HepG2 (cell line): ENCODE measurements around the gene TEDC1. TPM values are rescaled to one million over a fixed set of nuclear protein-coding genes. Genes with fewer than 3 reads are reported as not detected.

Source experiments
- ATAC-seq: fragments of 200-7000 bp; cut with Tn5 transposase; 3 replicates; pipeline ENCODE4 v1.9.1; 2020; ENCODE audit warnings: mild to moderate bottlenecking, moderate library complexity
- BruUV-seq: library from RNA; stranded (reverse); fragments of 400-500 nt; replicated peaks from 2 replicates; lab custom pipeline; 2021; lab: Mats Ljungman, UMichigan
- CTCF ChIA-PET: fragments of 300-600 bp; formaldehyde crosslinking; extraction: SDS; loops from one replicate; lab custom pipeline; 2021; ENCODE audit warnings: low total read pairs, inconsistent platforms, low intra/inter-chr PET ratio; lab: Yijun Ruan, JAX
- POLR2A ChIA-PET: fragments of 350-600 bp; sonication (Branson Sonifier 250); formaldehyde crosslinking; loops from one replicate; lab custom pipeline; 2020; ENCODE audit warnings: antibody characterized with exemption, inconsistent platforms; lab: Yijun Ruan, JAX
- DNase-seq: peaks from one replicate; pipeline ENCODE4 v3.0.0-alpha.2; 2015; ENCODE audit warnings: low spot score
- FAIRE-seq: peaks from 3 replicates; lab custom pipeline; 2011; peaks lifted over from hg19 to GRCh38; lab: Jason Lieb, UNC
- H2AFZ ChIP-seq: one replicate; pipeline ENCODE4 v1.6.1; 2011; ENCODE audit warnings: low read length, inconsistent platforms
- H3K27ac ChIP-seq: fragments of 300-600 bp; 3 replicates; pipeline ENCODE4 v1.8.0; 2011; ENCODE audit warnings: mixed run types, mild to moderate bottlenecking, mixed read lengths, low read length, inconsistent platforms; ENCODE audit not compliant: insufficient read depth; ENCODE audit errors: extremely low read length
- H3K27me3 ChIP-seq, 2 experiments: fragments of 200-600 bp in 1 of 2; 2 replicates in 1 of 2; 3 replicates in 1 of 2; pipeline versions ENCODE4 v1.6.0 to v1.8.0; 2011; ENCODE audit warnings: low read length in 2 of 2, mild to moderate bottlenecking in 2 of 2, moderate library complexity in 2 of 2, inconsistent platforms in 1 of 2; ENCODE audit not compliant: insufficient read depth in 2 of 2, control insufficient read depth in 1 of 2
- H3K36me3 ChIP-seq, 2 experiments: fragments of 200-600 bp in 1 of 2; replicated peaks in 1 of 2; 2 replicates in 1 of 2; 3 replicates in 1 of 2; pipeline versions ENCODE4 v1.5.1 to v1.8.0; 2011; ENCODE audit warnings: low read length in 2 of 2, inconsistent platforms in 1 of 2; ENCODE audit not compliant: insufficient read depth in 2 of 2, control insufficient read depth in 1 of 2
- H3K4me1 ChIP-seq: 2 replicates; pipeline ENCODE4 v1.5.1; 2012; ENCODE audit warnings: low read length, inconsistent platforms; ENCODE audit not compliant: insufficient read depth
- H3K4me2 ChIP-seq: 2 replicates; pipeline ENCODE4 v1.6.0; 2011; ENCODE audit warnings: low read depth, low read length, inconsistent platforms
- H3K4me3 ChIP-seq, 3 experiments: fragments of 200-600 bp in 1 of 3; sonication (generic), shearing (Covaris generic) in 1 of 3; replicated peaks in 1 of 3; 2 replicates each; pipeline ENCODE4 v1.5.1; 2011 to 2016; ENCODE audit warnings: low read length in 3 of 3, inconsistent platforms in 2 of 3, low read depth in 2 of 3, mild to moderate bottlenecking in 2 of 3, control low read depth in 1 of 3, mixed read lengths in 1 of 3; ENCODE audit not compliant: insufficient read depth in 1 of 3
- H3K79me2 ChIP-seq: one replicate; pipeline ENCODE4 v1.6.1; 2011; ENCODE audit warnings: low read length, inconsistent platforms; ENCODE audit not compliant: insufficient read depth
- H3K9ac ChIP-seq: 2 replicates; pipeline ENCODE4 v1.6.0; 2011; ENCODE audit warnings: mild to moderate bottlenecking, low read depth, low read length, inconsistent platforms; ENCODE audit not compliant: insufficient read depth
- H3K9me3 ChIP-seq: 2 replicates; pipeline ENCODE4 v1.5.1; 2012; ENCODE audit warnings: mild to moderate bottlenecking, low read length
- H4K20me1 ChIP-seq: 2 replicates; pipeline ENCODE4 v1.6.0; 2011; ENCODE audit warnings: inconsistent platforms, mild to moderate bottlenecking, low read length, moderate library complexity; ENCODE audit not compliant: insufficient read depth
- PRPF4 ChIP-seq: fragments of 200-400 bp; formaldehyde crosslinking; IDR thresholded peaks from 2 replicates; pipeline ENCODE4 v1.6.1; 2016; ENCODE audit warnings: low read length, low read depth; ENCODE audit not compliant: poor library complexity, severe bottlenecking
- RAD21 ChIP-seq: fragments of 450-650 bp; formaldehyde crosslinking; IDR thresholded peaks from 2 replicates; pipeline ENCODE4 v1.5.0; 2020; ENCODE audit warnings: mild to moderate bottlenecking
- SMARCE1 ChIP-seq: fragments of 450-650 bp; IDR thresholded peaks from 2 replicates; pipeline ENCODE4 v1.6.1; 2017; ENCODE audit warnings: borderline replicate concordance
- ZNF33B ChIP-seq: sonication (generic); formaldehyde crosslinking; IDR thresholded peaks from 2 replicates; pipeline ENCODE4 v1.5.1; 2020; ENCODE audit warnings: mild to moderate bottlenecking, missing genetic modification reagents
- ZNF430 ChIP-seq: sonication (generic); formaldehyde crosslinking; IDR thresholded peaks from 2 replicates; pipeline ENCODE4 v1.9.0; 2021; ENCODE audit warnings: mild to moderate bottlenecking, missing genetic modification reagents
- ZNF577 ChIP-seq: sonication (generic); formaldehyde crosslinking; IDR thresholded peaks from 2 replicates; pipeline ENCODE4 v1.4.0; 2020; ENCODE audit warnings: mild to moderate bottlenecking, low read depth, missing genetic modification reagents, borderline replicate concordance
- ZNF7 ChIP-seq: IDR thresholded peaks from 2 replicates; pipeline ENCODE4 v1.6.1; 2016; ENCODE audit warnings: missing biosample characterization, missing genetic modification reagents
- WGBS: methylation state at CpG from one replicate; pipeline ENCODE4 v1.1.6; 2017; ENCODE audit warnings: low lambda C conversion rate; 5-methylcytosine and 5-hydroxymethylcytosine counted together
- in situ Hi-C: cut with HindIII; loops from 2 replicates; pipeline ENCODE4 v1.10.0; 2017; ENCODE audit warnings: low pct_unique_long_range_greater_than_20kb; ENCODE audit not compliant: extremely low pct_ligation_motif_present
- intact Hi-C: fragments of 100-400 bp; cut with micrococcal nuclease; formaldehyde crosslinking; loops from one replicate; pipeline ENCODE4 v1.10.0; 2022; ENCODE audit not compliant: unreplicated experiment
- polyA plus RNA-seq, 8 experiments: library from polyadenylated mRNA; depleted of rRNA in 3 of 8; stranded (reverse) in 7 of 8; unstranded in 1 of 8; fragments of >200 nt; fragmentation: Illumina TruSeq in 4 of 8; extraction: Trizol in 4 of 8; gene quantifications; 2 replicates each; pipeline versions ENCODE4 v1.2.1 to v1.2.3, GENCODE V29; 2011 to 2016; ENCODE audit warnings: low read depth in 4 of 8, missing spikeins in 1 of 8, mixed read lengths in 1 of 8; ENCODE audit not compliant: insufficient read depth in 1 of 8
- total RNA-seq, 5 experiments: library from RNA; depleted of rRNA; stranded (reverse); fragments of >200 nt; fragmentation: Illumina TruSeq; extraction: Trizol; gene quantifications; 2 replicates each; pipeline ENCODE4 v1.2.3, GENCODE V29; 2016; ENCODE audit warnings: low read depth in 1 of 5
- TF ChIP-seq, protein P1 (sequence below): sonication (generic); formaldehyde crosslinking; IDR thresholded peaks from 2 replicates; pipeline ENCODE4 v1.9.0; 2022; ENCODE audit warnings: missing genetic modification reagents, mild to moderate bottlenecking, borderline replicate concordance
- TF ChIP-seq, protein P2 (sequence below): sonication (generic); formaldehyde crosslinking; IDR thresholded peaks from 2 replicates; pipeline ENCODE4 v1.4.0; 2020; ENCODE audit warnings: missing genetic modification reagents

TEDC1 gene
- total and polyA plus RNA-seq, 2 of the 13 experiments (the other 11 are each of a cell fraction or from before 2014, with no cell fraction given), result 5.7 to 27.4 TPM

DNA sequence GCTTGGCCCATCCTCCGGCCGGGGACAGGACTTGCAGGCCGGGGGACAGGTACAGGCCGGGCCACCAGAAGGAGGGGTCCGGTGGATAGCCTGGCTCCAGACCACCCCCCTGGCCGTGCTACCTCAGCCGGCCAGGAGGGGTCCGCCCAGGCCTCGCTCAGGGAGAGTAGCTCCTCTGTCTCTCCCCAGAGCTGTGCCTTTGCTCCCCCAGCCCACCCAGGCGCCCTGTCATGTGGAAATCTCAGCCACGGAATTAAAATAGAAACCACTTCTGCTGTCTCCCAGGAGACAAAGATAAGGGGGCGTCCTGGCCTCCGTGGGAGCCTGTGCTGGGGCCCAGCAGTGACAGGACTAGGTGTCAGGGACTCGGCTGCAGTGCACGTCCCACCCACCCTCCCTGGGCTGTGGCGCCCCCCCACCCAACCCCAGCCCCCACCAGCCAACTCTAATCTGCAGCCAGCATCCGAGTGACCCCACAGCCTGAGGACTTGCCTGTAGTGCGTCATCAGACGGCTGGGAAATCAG, 19.7 kb upstream of the TEDC1 start:
- POLR2A ChIA-PET, result interaction anchor here (1.0 kb wide), 1 partner anchor 15 kb away, joined by 3 read pairs; no protein-coding TSS in a partner anchor
- Histone ChIP-seq H3K4me2 (no peak overlapping the region), H3K79me2 (no peaks in the 10 kb centered on the region), H3K4me1 (peaks cover 21% of the 10 kb centered on the region), H3K9me3 (no peaks in the 10 kb centered on the region), H3K27me3 (peaks cover 0 to 4% of the 10 kb centered on the region in 2 experiments; a peak in 2 of 5 replicates), H4K20me1 (0 out of 2 replicates have a peak, but pooled peaks cover 2% of the 10 kb centered on the region), H3K36me3 (peaks cover 6 to 8% of the 10 kb centered on the region in 2 experiments; a peak in 1 of 5 replicates), H3K4me3 (no peak overlapping the region), H2AFZ (no peak overlapping the region), H3K27ac (no peak overlapping the region), H3K9ac (no peak overlapping the region)
- in situ Hi-C loops (no loop called here), intact Hi-C loops (no loop called here)
- FAIRE-seq (no peak), DNase-seq (no peak), ATAC-seq (peak; percentile 29)
- CTCF ChIA-PET, result no interaction called here
- WGBS, result 80% methylated on average over 1 of the region's 19 CpGs
- TF ChIP-seq RAD21 (CRISPR knock-in tag) (0 out of 2 replicates have a peak, but pooled peaks have one; percentile 32), SMARCE1 (no peak), ZNF430 (no peak), ZNF7 (CRISPR knock-in tag) (no peak), ZNF577 (CRISPR knock-in tag) (no peak), PRPF4 (no peak), ZNF33B (no peak)
- TF ChIP-seq, protein P1, sequence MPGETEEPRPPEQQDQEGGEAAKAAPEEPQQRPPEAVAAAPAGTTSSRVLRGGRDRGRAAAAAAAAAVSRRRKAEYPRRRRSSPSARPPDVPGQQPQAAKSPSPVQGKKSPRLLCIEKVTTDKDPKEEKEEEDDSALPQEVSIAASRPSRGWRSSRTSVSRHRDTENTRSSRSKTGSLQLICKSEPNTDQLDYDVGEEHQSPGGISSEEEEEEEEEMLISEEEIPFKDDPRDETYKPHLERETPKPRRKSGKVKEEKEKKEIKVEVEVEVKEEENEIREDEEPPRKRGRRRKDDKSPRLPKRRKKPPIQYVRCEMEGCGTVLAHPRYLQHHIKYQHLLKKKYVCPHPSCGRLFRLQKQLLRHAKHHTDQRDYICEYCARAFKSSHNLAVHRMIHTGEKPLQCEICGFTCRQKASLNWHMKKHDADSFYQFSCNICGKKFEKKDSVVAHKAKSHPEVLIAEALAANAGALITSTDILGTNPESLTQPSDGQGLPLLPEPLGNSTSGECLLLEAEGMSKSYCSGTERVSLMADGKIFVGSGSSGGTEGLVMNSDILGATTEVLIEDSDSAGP (CRISPR knock-in tag), result no peak
- TF ChIP-seq, protein P2, sequence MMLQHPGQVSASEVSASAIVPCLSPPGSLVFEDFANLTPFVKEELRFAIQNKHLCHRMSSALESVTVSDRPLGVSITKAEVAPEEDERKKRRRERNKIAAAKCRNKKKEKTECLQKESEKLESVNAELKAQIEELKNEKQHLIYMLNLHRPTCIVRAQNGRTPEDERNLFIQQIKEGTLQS (CRISPR knock-in tag), result no peak
- BruUV-seq, result no TSS peak
